Measurements from ENCODE around the gene DCBLD2.
"Not testable (repeated sequence)": the region's sequence is repeated elsewhere in the genome, so short reads cannot be mapped to it uniquely, and the experiment has no call there.

Gene DCBLD2

DNA sequence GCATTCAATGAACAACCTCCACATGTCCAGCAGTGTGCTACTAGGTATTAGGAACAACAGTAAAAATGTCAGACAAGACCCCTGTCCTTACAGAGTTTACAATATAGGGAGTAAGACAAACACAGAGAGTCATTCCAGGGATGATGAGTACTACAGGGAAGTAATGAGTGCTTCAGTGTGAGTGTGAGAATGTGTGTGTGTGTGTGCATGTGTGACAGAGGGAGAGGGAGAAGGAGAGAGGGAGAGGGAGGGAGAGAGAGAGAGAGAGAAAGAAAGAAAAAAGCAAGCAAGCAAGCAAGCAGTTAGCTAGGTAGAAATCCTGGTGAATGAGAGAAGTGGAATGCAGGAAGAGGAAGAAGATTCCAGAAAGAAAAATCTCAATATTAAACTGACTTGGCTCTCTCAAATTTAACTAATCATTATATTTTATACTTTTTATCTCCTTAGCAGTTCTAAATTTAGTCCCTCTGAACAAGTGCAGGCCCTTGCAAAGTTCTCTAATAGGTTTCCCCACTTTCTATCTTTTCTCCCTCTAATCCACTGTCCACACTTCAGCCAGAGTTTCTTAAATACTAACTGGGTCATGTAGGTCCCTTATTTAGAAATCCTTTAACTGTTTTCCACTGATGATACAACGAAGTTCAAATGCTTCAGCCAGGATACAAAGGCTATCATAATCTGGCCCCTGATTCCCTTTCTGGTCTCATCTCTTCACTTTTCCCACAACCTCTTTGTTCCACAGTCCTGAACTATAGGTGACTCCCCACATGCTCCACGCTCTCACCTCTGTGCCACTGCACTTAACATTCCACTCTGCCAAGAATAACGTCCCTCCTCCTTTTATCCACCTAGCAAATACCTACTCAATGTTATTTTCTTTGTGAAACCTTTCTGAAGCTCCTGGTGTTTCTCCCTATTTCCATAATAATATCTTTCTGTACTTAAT lies 10.3 kb downstream of the DCBLD2 start:
- no peak for DNase-seq

DNA sequence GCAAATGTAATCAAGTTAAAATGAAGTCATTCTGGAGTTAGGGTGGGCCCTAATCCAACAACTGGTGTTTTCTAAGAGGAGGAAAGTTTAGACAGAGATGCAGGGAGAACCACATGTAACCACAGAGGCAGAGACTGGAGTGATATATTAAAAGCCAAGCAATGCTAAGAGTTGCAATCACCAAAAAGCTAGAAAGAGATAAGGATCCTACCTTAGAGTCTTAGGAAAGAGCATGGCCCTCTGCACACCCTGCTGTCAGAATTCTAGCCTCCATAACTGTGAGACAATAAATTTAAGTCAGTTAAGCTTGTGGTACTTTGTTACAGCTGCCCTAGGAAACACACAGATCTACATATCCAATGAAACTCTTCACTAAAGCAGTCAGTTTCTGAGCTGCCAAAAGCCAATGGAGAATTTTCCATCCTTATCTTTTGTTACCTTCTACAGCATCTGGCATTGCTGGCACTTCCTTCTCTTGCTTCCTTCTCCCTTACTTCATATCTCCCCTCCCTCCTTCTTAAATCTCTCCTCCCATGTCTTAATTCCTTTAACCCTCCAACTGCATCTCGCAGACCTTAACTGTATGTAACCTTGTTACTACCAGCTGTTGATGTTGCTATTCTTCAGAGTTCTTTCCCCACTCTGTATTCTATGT lies 11.2 kb downstream of the DCBLD2 start:
- DNase-seq = no peak

DNA sequence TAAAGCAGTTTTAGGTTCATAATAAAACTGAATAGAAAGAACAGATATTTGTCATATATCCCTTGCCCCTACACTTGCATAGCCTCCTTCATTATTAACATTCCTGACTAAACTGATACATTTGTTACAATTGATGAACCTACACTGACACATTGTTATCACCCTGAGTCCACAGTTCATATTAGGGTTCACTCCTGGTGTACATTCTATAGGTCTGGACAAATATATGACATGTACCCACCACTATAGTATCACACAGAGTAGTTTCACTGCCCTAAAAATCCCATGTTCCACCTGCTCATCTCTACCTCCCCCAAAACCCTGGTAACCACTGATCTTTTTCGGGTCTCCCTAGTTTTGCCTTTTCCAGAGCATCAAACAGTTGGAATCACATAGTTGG lies 13.8 kb downstream of the DCBLD2 start:
- DNase-seq = no peak

DNA sequence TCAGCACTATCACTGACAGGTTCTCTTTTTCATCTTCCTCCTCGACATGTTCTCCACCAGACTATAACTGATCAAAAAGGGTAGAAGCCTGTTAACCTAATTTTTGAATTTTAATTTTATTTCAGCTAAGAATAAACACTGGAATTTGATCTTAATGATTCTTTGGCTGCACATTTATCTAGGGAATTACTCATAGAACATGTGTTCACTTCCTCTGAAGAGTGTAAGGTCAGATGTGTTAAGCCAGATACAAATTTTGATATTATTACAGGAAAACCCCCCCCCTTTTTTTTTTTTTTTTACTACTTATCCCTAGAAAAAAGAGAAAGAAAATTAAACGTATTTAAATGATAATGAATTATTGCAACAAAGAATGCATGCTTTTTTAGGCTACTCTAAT lies 15.0 kb downstream of the DCBLD2 start:
- no peak for DNase-seq

DNA sequence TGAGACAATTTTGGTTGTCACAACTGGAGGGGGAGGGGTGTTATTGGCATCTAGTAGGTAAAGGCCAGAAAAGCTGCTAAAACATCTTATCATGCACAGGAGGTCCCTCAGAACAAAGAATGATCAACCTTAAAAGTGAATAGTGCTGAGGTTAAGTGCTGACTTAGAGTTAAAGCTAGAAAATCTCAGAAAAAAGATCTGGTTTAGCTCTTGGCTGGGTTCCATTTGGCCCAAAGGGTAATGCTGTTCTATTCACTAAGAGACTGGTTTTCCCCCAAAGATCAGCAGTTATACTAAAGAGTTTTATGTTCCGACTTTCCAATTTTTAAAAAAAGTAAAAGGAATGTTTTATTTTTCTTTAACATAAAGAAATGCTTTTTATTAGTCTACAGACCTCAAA lies 15.6 kb downstream of the DCBLD2 start:
- no peak for DNase-seq

DNA sequence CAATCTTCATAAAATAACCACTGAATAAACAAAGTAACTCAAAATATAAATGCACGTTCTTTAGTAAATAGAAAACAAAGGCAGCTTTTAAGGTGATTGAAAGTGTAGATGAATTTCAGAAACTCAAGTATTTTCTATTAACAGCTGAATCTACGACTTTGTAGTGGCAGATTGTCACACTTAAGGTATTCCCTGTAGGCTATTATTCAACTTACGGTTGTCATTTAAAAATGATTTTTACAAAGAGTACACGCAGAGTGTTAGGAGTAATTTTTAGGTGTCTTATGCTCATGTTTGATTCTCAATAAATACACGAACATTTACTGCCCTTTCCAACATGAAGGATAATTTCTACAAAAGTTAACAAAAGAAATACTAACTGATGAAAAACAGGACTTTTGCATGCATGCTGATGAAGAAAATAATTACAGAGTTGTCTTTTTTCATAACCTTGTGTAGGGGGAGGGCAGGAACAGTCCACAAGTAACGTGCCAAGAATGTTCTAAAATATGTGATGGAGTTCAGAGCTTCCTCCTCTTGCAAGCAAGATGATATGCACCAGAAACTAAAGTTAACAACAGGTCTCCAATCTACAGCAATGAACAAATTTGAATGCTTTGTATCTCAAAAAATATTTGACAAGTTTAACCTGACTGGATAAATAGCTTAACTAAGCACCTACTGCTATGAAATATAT lies 16.7 kb downstream of the DCBLD2 start:
- no peak for DNase-seq

DNA sequence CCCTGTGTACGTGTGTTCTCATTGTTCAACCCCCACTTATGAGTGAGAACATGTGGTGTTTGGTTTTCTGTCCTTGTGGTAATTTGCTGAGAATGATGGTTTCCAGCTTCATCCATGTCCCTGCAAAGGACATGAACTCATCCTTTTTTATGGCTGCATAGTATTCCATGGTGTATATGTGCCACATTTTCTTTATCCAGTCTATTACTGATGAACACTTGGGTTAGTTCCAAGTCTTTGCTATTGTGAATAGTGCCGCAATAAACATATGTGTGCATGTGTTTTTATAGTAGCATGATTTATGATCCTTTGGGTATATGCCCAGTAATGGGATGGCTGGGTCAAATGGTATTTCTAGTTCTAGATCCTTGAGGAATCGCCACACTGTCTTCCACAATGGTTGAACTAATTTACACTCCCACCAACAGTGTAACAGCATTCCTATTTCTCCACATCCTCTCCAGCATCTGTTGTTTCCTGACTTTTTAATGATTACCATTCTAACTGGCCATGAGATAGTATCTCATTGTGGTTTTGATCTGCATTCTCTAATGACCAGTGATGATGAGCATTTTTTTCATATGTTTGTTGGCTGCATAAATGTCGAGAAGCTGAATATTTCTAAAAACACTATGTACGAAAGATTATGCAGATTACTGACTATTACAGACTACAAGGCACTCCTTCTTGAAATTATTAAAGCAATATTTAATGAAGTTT lies 18.7 kb downstream of the DCBLD2 start:
- not testable (repeated sequence) for DNase-seq

DNA sequence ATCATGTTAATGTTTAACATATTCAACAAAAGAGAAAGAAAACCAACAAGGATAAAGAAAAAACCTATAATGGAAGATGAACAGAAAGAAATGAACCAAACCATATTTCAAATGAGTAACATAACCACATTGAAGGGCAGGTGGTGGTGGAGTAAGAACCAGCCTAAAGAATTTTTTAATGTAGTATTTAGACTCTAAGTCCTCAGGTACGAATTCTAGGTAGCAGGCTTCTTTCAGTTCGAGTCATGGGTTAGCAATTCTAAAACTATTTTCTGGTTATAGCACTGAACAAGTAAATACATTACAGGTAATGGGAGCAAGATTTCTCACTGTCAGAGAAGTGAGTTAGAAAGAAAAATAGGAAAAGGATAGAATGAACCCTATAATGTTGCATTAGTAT lies 24.4 kb downstream of the DCBLD2 start:
- DNase-seq = no peak

DNA sequence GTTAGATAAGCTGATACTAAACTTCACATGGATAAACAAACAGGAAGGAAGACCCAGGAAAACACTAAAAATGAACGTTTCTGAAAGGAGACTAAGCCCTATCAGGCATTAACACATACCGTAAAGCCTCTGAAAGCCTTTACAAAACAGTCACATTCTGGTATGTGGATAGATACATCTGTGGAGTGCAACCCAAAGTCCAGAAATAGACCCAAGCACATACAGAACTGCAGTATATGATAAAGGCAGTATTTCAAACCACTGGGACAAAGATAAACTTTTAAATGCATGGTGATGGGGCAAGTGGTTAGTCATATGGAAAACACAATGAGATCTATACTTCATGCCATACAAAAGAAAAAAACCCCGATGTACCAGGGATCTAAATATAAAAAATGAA lies 26.0 kb downstream of the DCBLD2 start:
- DNase-seq = no peak

DNA sequence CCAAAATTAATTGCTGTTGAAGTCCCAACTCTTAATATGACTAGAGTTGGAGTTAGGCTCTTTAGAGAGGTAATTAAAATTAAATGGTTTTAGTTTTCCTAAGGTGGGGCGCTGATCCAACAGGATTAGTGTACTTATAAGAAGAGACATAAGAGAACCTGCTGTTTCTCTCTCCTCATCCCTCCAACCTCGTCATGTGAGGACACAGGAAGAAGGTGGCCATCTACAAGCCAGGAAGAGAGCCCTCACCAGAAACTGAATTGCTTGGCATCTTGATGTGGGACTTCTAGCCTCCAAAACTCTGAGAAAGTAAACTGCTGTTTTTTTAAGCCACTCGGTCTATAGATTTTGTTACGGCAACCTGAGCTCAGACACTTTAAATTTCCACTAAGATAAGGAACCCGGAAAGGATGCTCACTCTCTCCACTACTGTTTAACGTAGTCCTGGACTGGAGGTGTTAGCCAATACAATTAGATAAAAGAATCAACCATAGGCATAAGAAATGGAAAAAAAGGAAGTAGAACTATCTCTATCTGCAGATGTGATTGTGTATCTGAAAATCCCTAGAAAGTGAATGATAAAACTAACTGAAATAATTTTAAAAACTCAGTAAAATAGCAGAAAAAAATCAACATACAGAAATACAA lies 26.8 kb downstream of the DCBLD2 start:
- no peak for DNase-seq

DNA sequence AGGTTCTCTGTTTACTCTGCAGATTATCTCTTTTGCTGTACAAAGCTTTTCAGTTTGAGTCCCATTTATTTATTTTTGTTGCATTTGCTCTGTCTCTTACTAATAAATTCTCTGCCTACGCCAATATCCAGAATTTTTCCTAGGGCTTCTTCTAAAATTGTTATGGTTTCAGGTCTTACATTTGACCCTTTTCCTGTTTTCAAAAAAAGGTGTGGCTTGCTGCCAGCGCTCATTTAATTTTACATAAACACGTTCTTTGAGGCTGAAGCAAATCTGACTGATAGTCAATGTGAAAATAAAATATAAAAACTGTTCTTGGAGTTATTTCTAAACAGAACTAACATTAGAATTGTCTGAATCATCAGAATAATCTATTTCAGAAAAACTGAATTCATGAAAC lies 32.1 kb downstream of the DCBLD2 start:
- DNase-seq = no peak

DNA sequence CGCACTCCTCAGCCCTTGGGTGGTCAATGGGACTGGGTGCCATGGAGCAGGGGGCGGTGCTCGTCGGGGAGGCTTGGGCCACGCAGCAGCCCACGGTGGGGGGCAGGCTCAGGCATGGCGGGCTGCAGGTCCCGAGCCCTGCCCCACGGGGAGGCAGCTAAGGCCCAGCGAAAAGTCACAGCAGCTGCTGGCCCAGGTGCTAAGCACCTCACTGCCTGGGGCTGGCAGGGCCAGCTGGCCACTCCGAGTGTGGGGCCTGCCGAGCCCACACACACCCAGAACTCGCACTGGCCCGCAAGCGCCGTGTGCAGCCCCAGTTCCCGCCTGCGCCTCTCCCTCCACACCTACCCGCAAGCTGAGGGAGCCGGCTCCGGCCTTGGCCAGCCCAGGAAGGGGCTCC lies 43.5 kb downstream of the DCBLD2 start:
- DNase-seq = not testable (repeated sequence)

DNA sequence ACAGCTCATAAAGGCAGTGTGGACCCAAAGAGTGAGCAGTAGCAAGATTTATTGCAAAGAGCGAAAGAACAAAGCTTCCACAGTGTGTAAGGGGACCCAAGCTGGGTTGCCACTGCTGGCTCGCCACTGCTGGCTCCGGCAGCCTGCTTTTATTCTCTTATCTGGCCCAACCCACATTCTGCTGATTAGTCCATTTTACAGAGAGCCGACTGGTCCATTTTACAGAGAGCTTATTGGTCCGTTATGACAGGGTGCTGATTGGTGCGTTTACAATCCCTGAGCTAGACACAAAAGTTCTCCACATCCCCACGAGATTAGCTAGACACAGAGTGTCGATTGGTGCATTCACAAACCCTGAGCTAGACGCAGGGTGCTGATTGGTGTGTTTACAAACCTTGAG lies 44.2 kb downstream of the DCBLD2 start:
- DNase-seq = not testable (repeated sequence)

DNA sequence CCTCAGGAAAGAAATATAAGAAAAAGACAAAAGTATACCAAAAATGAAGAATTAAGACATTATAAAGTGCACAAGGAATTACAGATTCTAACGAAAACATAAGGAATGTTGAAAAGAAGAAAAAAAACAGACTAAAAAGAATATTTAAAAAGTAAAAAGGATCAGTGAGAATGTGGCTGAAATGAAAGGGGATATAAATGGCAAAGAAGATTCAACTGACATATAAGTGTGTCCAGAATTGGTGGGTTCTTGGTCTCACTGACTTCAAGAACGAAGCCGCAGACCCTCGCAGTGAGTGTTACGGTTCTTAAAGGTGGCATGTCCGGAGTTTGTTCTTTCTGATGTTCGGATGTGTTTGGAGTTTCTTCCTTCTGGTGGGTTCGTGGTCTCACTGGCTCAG lies 44.8 kb downstream of the DCBLD2 start:
- DNase-seq = no peak

DNA sequence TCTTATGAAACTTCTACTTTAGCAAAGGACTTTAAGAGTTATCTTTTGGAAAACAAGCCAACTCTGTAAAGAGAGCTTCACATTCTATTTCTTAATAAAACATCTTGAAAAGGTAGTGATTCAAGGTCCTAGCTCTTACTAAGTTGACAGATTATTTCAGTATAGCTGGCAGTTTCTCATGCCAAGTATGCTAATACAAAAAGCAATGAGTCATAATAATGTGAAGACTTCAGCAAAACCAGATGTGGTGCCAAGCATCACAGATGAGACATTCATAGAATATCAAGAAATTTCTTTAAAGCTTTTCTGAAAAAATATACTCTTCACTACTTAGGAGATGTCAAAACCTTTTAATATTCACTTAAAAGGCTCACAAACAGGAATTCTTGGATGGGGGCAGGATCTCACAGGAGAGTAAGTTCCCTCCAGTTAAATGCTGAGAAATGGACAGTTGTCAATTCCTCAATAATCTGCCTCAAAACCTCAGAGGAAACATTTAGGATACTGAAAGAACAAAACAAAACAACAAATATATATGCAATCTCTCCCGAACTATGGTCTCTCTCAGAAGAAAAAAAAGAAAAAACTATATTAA lies 45.6 kb downstream of the DCBLD2 start:
- DNase-seq = no peak

DNA sequence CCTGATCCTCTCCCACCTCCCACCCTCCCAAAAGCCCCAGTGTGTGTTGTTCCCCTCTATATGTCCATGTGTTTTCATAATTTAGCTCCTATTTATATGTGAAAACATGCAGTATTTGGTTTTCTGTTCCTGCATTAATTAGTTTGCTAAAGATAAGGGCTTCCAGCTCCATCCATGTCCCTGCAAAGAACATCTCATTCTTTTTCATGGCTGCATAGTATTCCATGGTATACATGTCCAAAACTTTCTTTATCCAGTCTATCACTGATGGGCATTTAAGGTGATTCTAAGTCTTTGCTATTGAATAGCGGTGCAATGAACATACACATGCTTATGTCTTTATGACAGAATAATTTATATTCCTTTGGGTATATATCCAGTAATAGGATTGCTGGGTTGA lies 53.4 kb downstream of the DCBLD2 start:
- no peak for DNase-seq

DNA sequence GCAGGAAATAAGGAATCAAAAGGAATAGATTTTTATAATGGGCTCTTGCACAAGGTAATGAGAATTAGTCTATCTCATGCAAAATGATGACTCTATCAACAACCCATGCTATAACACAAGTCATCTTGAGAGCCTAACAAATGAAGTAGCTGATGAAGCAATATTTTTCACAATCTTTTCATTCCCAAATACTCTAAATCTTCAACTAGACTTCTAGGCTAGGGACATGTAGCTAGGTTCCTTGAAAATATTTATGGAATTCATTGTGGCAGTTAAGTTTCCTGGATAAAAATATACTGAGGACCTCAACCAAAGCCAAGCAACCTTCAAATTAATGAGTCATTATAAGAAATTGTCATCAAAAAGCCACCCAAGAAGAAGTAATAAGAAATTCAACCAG lies 55.4 kb downstream of the DCBLD2 start:
- DNase-seq = no peak

DNA sequence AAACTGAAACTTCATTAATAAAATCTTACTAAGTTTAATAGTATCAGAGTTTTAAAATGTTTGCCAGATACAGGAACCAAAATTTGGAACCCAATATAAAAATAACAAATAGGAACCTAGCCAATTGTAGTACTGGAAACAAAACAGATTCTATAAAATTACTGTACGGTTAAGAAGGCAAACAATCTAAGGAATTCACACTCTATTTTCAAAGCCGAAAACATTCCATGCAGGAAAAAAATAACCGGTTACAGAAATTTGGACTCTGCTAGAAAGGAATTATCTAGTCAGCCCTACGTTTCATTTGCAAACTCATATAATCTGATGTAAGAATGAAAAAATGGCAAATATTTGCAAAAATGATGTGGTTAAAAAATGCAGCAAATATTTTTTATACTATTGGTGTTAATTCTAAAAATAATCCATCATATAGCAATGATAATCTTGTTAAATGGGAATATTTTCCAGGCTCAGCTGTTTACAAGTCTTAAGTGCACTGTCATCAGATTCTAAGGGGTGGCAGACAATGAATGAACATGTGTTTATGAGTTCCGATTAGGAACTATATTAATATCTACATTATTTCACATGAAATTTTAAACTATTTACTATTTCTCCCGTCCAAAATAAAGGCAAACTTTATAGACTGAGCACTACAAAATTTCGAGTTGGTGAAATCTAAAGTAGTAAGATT lies 58.1 kb downstream of the DCBLD2 start:
- DNase-seq = no peak

DNA sequence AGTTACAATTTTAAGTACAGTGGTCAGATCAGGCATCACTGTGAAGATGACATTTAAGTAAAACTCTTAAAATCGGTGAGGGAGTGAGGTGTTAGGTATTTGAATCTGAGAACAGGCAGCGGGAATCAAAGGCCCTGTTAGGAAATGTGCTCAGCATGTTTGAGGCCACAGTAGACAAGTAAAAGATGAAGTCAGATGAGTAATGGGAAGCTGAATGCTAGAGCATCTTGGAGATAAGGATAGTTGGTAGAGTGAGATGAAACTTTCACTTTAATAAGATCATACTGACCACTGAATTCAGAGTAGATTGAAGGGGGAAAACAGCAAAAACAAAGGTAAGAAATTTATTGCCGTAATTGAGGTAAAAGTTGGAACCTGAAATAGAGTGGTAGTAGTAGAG lies 61.6 kb downstream of the DCBLD2 start:
- no peak for DNase-seq

DNA sequence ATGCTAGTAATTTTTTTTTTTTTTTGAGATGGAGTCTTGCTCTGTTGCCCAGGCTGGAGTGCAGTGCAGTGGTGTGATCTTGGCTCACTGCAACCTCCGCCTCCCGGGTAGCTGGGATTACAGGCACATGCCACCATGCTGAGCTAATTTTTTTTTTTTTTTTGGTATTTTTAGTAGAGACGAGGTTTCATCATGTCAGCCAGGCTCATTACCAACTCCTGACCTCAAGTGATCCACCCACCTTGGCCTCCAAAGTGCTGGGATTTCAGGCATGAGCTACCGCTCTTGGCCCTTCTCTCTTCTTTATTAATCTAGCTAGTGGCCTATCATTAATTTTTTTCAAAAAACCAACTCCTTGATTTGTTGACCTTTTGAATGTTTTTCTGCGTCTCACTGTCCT lies 70.4 kb downstream of the DCBLD2 start:
- not testable (repeated sequence) for DNase-seq

DNA sequence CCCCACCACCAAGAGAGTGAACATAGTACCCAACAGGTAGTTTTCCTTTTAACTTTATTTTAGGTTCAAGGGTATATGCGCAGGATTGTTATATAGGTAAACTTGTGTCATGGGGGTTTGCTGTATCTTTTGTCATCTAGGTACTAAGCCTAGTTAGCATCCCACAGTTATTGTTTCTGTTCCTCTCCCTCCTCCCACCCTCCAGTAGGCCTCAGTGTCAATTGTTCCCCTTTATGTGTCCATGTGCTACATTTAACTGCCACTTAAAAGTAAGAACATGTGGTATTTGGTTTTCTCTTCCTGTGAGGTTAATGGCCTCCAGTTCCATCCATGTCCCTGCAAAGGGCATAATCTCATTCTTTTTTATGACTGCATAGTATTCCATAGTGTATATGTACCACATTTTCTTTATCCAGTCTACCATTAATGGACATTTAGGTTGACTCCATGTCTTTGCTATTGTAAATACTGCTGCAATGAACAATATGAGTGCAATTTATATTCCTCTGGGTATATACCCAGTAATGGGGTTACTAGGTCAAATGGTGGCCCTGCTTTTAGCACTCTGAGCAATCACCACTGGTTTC lies 72.2 kb downstream of the DCBLD2 start:
- no peak for DNase-seq

Data from COR-L47 (cell line).